GM12878 (cell line): ENCODE measurements around the gene BLCAP.

Experiments
- CEBPB ChIP-seq, 2 experiments: fragments of 150-350 bp in 1 of 2; IDR thresholded peaks; 2 replicates each; pipeline ENCODE4 v1.6.1; 2012 to 2014; ENCODE audit warnings: low read depth in 2 of 2, low read length in 2 of 2, borderline replicate concordance in 1 of 2, inconsistent platforms in 1 of 2
- EZH2 ChIP-seq: IDR thresholded peaks from 2 replicates; pipeline ENCODE4 v1.6.1; 2012; ENCODE audit warnings: low read depth, mild to moderate bottlenecking, control low read depth, inconsistent platforms, low read length, borderline replicate concordance; ENCODE audit not compliant: control insufficient read depth
- HDAC2 ChIP-seq: fragments of 200-600 bp; sonication (generic); IDR thresholded peaks from 2 replicates; pipeline ENCODE4 v1.6.1; 2017
- KDM1A ChIP-seq: fragments of 200-600 bp; sonication (generic); IDR thresholded peaks from 2 replicates; pipeline ENCODE4 v1.6.1; 2016; ENCODE audit warnings: borderline replicate concordance
- MTA2 ChIP-seq: fragments of 450-650 bp; IDR thresholded peaks from 2 replicates; pipeline ENCODE4 v1.6.1; 2016; ENCODE audit warnings: low read depth, mild to moderate bottlenecking, moderate library complexity
- NFYA ChIP-seq: IDR thresholded peaks from 2 replicates; pipeline ENCODE4 v1.6.1; 2011; ENCODE audit warnings: low read depth, mild to moderate bottlenecking, low read length, improper control_type of control experiment, borderline replicate concordance
- POLR2A ChIP-seq: IDR thresholded peaks from 2 replicates; pipeline ENCODE4 v1.6.1; 2011; ENCODE audit warnings: low read depth, mild to moderate bottlenecking, low read length
- SMC3 ChIP-seq: IDR thresholded peaks from 2 replicates; pipeline ENCODE4 v1.6.1; 2011; ENCODE audit warnings: low read length, improper control_type of control experiment, borderline replicate concordance
- SUZ12 ChIP-seq: fragments of 200-600 bp; sonication (generic); IDR thresholded peaks from one replicate; pipeline ENCODE4 v1.6.1; 2018; ENCODE audit warnings: antibody characterized with exemption, mild to moderate bottlenecking; ENCODE audit not compliant: unreplicated experiment
- TCF12 ChIP-seq: IDR thresholded peaks from 2 replicates; pipeline ENCODE4 v1.6.1; 2011; ENCODE audit warnings: low read depth, mild to moderate bottlenecking, low read length
- TF ChIP-seq, protein P1 (sequence below), 3 experiments: IDR thresholded peaks in 2 of 3; conservative IDR thresholded peaks in 1 of 3; 2 replicates each; pipeline ENCODE4 v1.5.1; 2011; ENCODE audit warnings: low read depth in 3 of 3, low read length in 3 of 3, mild to moderate bottlenecking in 3 of 3, control low read depth in 2 of 3, moderate library complexity in 2 of 3, inconsistent platforms in 1 of 3, mixed read lengths in 1 of 3; ENCODE audit not compliant: control insufficient read depth in 2 of 3, insufficient read depth in 1 of 3; ENCODE audit errors: extremely low read depth in 1 of 3
- TF ChIP-seq, protein P2 (sequence below): IDR thresholded peaks from 2 replicates; pipeline ENCODE4 v1.6.1; 2011; ENCODE audit warnings: borderline replicate concordance, low read depth, mild to moderate bottlenecking, moderate library complexity, mixed read lengths, low read length; ENCODE audit not compliant: insufficient read depth; ENCODE audit errors: extremely low read length
- TF ChIP-seq, protein P3 (sequence below): IDR thresholded peaks from 2 replicates; pipeline ENCODE4 v1.6.1; 2012; ENCODE audit warnings: low read depth, low read length, improper control_type of control experiment

DNA sequence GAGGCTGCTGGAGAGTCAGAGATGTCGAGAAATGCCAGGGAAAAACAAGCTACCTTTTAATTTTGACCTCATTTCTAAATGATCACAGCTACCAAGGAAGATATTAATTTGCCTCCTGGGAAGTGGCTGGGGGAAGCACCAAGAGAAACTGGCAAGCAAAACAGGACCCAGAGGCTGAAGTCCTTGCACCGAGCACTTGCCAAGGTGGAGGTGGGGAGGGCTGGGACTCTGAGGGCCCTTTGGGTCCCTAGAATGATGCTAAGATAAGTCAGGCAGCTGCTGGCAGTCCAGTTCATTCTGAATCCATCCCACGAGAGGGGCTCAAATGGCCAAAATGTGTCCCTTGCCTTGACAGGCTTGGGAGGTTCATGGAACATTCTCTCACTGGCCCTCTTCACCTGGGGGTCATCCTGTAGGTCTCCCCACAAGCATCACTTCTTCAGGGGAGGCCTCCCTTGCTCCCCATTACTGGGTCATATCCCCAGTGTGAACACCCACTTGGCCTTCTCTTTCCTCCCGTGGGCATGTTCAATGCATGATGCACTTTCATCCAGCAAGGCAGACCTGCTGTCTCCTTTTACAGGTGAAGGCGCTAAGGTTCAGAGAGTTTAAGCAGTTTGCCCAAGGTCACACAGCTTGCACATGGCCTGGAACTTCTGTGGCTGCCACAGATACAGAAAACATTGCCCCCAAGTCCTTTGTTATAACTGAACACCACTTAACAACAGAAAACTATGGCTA is 39.1 kb upstream of the BLCAP start:
- TF ChIP-seq SUZ12, result no peak
- TF ChIP-seq, protein P1, sequence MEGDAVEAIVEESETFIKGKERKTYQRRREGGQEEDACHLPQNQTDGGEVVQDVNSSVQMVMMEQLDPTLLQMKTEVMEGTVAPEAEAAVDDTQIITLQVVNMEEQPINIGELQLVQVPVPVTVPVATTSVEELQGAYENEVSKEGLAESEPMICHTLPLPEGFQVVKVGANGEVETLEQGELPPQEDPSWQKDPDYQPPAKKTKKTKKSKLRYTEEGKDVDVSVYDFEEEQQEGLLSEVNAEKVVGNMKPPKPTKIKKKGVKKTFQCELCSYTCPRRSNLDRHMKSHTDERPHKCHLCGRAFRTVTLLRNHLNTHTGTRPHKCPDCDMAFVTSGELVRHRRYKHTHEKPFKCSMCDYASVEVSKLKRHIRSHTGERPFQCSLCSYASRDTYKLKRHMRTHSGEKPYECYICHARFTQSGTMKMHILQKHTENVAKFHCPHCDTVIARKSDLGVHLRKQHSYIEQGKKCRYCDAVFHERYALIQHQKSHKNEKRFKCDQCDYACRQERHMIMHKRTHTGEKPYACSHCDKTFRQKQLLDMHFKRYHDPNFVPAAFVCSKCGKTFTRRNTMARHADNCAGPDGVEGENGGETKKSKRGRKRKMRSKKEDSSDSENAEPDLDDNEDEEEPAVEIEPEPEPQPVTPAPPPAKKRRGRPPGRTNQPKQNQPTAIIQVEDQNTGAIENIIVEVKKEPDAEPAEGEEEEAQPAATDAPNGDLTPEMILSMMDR (IDR thresholded peaks at IDR 0.05 in 2 of 3, conservative IDR thresholded peaks at IDR 0.05 in 1 of 3; ENCODE audit: control insufficient read depth in 2 of 3, extremely low read depth in 1 of 3, insufficient read depth in 1 of 3, low read depth in 3 of 3, low read length in 3 of 3), result no peak
- TF ChIP-seq KDM1A, result no peak
- TF ChIP-seq, protein P2, sequence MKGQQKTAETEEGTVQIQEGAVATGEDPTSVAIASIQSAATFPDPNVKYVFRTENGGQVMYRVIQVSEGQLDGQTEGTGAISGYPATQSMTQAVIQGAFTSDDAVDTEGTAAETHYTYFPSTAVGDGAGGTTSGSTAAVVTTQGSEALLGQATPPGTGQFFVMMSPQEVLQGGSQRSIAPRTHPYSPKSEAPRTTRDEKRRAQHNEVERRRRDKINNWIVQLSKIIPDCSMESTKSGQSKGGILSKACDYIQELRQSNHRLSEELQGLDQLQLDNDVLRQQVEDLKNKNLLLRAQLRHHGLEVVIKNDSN, result no peak
- TF ChIP-seq SMC3, result no peak
- TF ChIP-seq EZH2, result no peak
- TF ChIP-seq NFYA, result no peak
- TF ChIP-seq, protein P3, sequence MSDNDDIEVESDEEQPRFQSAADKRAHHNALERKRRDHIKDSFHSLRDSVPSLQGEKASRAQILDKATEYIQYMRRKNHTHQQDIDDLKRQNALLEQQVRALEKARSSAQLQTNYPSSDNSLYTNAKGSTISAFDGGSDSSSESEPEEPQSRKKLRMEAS, result no peak
- no peak for TF ChIP-seq TCF12
- no peak for TF ChIP-seq CEBPB (IDR thresholded peaks at IDR 0.05; ENCODE audit: borderline replicate concordance in 1 of 2, low read depth in 2 of 2, low read length in 2 of 2)
- no peak for TF ChIP-seq HDAC2
- no peak for TF ChIP-seq MTA2
- no peak for TF ChIP-seq POLR2A
